ENCODE measurements around the gene PPP1R18.
"Not testable (repeated sequence)": the region's sequence is repeated elsewhere in the genome, so short reads cannot be mapped to it uniquely, and the experiment has no call there.

PPP1R18 gene

GRCh38 chr6:30726506-30727413 lies 40.3 kb upstream of the PPP1R18 start:
- peaks cover 52% of the 10 kb centered on the region for H3K36me3 ChIP-seq (replicated peaks)
- no peaks in the 10 kb centered on the region for H3K27me3 ChIP-seq (replicated peaks)
- H3K27ac ChIP-seq = peak overlapping the region; percentile 18
- in situ Hi-C loops (cut with HindIII; ENCODE audit: low pct_ligation_motif_present, low sequenced_read_pairs) = no loop called here
- TF ChIP-seq CTCF (IDR thresholded peaks at IDR 0.05; ENCODE audit: low read depth, low read length, missing control alignments) = no peak
- no peak overlapping the region for H3K4me3 ChIP-seq (ENCODE audit: low read depth, low read length)
- DNase-seq = no peak

GRCh38 chr6:30725713-30726505 lies 39.5 kb upstream of the PPP1R18 start:
- peaks cover 57% of the 10 kb centered on the region for H3K36me3 ChIP-seq (replicated peaks)
- no peak for TF ChIP-seq CTCF (IDR thresholded peaks at IDR 0.05; ENCODE audit: low read depth, low read length, missing control alignments)
- in situ Hi-C loops (cut with HindIII; ENCODE audit: low pct_ligation_motif_present, low sequenced_read_pairs) = no loop called here
- H3K27me3 ChIP-seq (replicated peaks) = no peaks in the 10 kb centered on the region
- H3K27ac ChIP-seq = peak overlapping the region; percentile 21
- DNase-seq = no peak
- H3K4me3 ChIP-seq (ENCODE audit: low read depth, low read length) = no peak overlapping the region

- DNase-seq = no peak
- TF ChIP-seq CTCF (IDR thresholded peaks at IDR 0.05; ENCODE audit: low read depth, low read length, missing control alignments) = no peak
- Histone ChIP-seq H3K27me3 (replicated peaks) (no peaks in the 10 kb centered on the region), H3K27ac (no peak overlapping the region), H3K4me3 (ENCODE audit: low read depth, low read length) (peak overlapping the region; percentile 10), H3K36me3 (replicated peaks) (peaks cover 56% of the 10 kb centered on the region)
- in situ Hi-C loops (cut with HindIII; ENCODE audit: low pct_ligation_motif_present, low sequenced_read_pairs) = no loop called here
Observed at GRCh38 chr6:30724906-30725667, 38.6 kb upstream of the PPP1R18 start.

GRCh38 chr6:30723843-30724741 lies 37.6 kb upstream of the PPP1R18 start:
- in situ Hi-C loops (cut with HindIII; ENCODE audit: low pct_ligation_motif_present, low sequenced_read_pairs); DNase-seq; H3K27me3 ChIP-seq (replicated peaks); H3K27ac ChIP-seq: not testable (repeated sequence)
- Histone ChIP-seq H3K36me3 (replicated peaks) (peaks cover 52% of the 10 kb centered on the region), H3K4me3 (ENCODE audit: low read depth, low read length) (peak overlapping the region; percentile 77)
- TF ChIP-seq CTCF (IDR thresholded peaks at IDR 0.05; ENCODE audit: low read depth, low read length, missing control alignments) = peak; percentile 27

- peak overlapping the region; percentile 77 for H3K4me3 ChIP-seq (ENCODE audit: low read depth, low read length)
- peak overlapping the region; percentile 7 for H3K27ac ChIP-seq
- DNase-seq; in situ Hi-C loops (cut with HindIII; ENCODE audit: low pct_ligation_motif_present, low sequenced_read_pairs); H3K27me3 ChIP-seq (replicated peaks): not testable (repeated sequence)
- H3K36me3 ChIP-seq (replicated peaks) = peaks cover 52% of the 10 kb centered on the region
Observed at GRCh38 chr6:30723159-30723842, 36.9 kb upstream of the PPP1R18 start.
